ENCODE measurements around the gene GORAB. TPM values are rescaled to one million over a fixed set of nuclear protein-coding genes. Genes with fewer than 3 reads are reported as not detected.

Gene GORAB
- polyA plus RNA-seq, 1 donor from 2014 or later, result 17.8 TPM

DNA sequence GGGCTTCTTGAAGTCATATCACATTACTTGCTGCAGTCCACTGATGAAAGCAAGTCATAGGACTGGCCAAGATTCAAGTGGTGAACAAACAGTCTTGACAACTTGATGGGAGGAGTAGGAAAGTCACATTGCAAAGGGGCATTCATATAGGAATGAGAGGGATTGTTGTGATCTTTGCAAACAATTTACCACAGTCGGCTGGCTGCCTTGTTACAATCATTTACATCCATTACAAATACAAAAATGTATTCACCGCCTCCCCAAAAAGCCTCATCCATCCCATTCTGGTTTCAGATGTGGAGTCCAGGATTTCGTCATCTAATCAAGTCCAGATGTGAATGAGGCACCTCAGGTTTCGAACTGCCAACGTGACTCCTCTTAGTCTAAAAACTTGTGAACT lies 26.8 kb downstream of the GORAB start:
- TF ChIP-seq SMC3 (conservative IDR thresholded peaks at IDR 0.05; ENCODE audit: poor library complexity) (no peak), POLR2AphosphoS5 (IDR thresholded peaks at IDR 0.05) (no peak), EZH2 (IDR thresholded peaks at IDR 0.05; ENCODE audit: borderline replicate concordance, insufficient read depth, low read length, poor library complexity, severe bottlenecking) (no peak), TAF1 (IDR thresholded peaks at IDR 0.05; ENCODE audit: low read depth) (no peak), RAD21 (conservative IDR thresholded peaks at IDR 0.05) (no peak), MXI1 (conservative IDR thresholded peaks at IDR 0.05; ENCODE audit: poor library complexity, severe bottlenecking) (no peak), EP300 (conservative IDR thresholded peaks at IDR 0.05; ENCODE audit: poor library complexity, severe bottlenecking) (no peak)
- TF ChIP-seq, protein P1, sequence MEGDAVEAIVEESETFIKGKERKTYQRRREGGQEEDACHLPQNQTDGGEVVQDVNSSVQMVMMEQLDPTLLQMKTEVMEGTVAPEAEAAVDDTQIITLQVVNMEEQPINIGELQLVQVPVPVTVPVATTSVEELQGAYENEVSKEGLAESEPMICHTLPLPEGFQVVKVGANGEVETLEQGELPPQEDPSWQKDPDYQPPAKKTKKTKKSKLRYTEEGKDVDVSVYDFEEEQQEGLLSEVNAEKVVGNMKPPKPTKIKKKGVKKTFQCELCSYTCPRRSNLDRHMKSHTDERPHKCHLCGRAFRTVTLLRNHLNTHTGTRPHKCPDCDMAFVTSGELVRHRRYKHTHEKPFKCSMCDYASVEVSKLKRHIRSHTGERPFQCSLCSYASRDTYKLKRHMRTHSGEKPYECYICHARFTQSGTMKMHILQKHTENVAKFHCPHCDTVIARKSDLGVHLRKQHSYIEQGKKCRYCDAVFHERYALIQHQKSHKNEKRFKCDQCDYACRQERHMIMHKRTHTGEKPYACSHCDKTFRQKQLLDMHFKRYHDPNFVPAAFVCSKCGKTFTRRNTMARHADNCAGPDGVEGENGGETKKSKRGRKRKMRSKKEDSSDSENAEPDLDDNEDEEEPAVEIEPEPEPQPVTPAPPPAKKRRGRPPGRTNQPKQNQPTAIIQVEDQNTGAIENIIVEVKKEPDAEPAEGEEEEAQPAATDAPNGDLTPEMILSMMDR (IDR thresholded peaks at IDR 0.05; ENCODE audit: poor library complexity, severe bottlenecking), result no peak
- TF ChIP-seq, protein P2, sequence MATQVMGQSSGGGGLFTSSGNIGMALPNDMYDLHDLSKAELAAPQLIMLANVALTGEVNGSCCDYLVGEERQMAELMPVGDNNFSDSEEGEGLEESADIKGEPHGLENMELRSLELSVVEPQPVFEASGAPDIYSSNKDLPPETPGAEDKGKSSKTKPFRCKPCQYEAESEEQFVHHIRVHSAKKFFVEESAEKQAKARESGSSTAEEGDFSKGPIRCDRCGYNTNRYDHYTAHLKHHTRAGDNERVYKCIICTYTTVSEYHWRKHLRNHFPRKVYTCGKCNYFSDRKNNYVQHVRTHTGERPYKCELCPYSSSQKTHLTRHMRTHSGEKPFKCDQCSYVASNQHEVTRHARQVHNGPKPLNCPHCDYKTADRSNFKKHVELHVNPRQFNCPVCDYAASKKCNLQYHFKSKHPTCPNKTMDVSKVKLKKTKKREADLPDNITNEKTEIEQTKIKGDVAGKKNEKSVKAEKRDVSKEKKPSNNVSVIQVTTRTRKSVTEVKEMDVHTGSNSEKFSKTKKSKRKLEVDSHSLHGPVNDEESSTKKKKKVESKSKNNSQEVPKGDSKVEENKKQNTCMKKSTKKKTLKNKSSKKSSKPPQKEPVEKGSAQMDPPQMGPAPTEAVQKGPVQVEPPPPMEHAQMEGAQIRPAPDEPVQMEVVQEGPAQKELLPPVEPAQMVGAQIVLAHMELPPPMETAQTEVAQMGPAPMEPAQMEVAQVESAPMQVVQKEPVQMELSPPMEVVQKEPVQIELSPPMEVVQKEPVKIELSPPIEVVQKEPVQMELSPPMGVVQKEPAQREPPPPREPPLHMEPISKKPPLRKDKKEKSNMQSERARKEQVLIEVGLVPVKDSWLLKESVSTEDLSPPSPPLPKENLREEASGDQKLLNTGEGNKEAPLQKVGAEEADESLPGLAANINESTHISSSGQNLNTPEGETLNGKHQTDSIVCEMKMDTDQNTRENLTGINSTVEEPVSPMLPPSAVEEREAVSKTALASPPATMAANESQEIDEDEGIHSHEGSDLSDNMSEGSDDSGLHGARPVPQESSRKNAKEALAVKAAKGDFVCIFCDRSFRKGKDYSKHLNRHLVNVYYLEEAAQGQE (IDR thresholded peaks at IDR 0.05; ENCODE audit: borderline replicate concordance), result no peak
- Histone ChIP-seq H3K9ac (ENCODE audit: low read length) (no peak overlapping the region), H3K9me2 (ENCODE audit: insufficient read depth, low read length) (no peaks in the 10 kb centered on the region), H2AFZ (ENCODE audit: low read depth, low read length) (no peak overlapping the region), H4K20me1 (ENCODE audit: insufficient read depth) (no peaks in the 10 kb centered on the region), H3K27ac (ENCODE audit: low read length) (no peak overlapping the region), H3F3A (ENCODE audit: insufficient read depth, low read length, poor library complexity, severe bottlenecking) (no peaks in the 10 kb centered on the region), H3K4me3 (ENCODE audit: low read length) (no peak overlapping the region), H3K27me3 (ENCODE audit: insufficient read depth, low read depth, low read length) (no peaks in the 10 kb centered on the region), H3K9me3 (ENCODE audit: low read length) (no peaks in the 10 kb centered on the region), H3K36me3 (ENCODE audit: insufficient read depth, low read length) (no peaks in the 10 kb centered on the region), H3K4me2 (ENCODE audit: low read length) (no peak overlapping the region), H3K79me2 (replicated peaks; ENCODE audit: insufficient read depth, low read length) (no peaks in the 10 kb centered on the region)

DNA sequence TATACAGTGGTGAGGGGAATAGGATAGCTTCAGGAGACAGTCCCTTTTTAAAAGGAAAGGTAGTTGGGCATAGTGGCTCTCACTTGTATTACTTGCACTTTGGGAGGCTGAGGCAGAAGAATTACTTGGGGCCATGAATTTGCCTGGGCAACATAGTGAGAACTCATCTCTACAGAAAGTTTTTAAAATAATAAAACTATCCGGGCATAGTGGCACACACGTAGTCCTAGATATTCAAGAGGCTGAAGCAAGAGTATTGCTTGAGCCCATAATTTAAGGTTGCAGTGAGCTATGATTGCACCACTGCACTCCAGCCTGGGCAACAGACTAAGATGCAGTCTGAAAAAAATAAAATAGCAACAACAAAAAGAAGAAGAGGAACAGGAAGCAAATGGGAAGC lies 27.2 kb downstream of the GORAB start:
- Histone ChIP-seq H2AFZ (ENCODE audit: low read depth, low read length) (no peak overlapping the region), H4K20me1 (ENCODE audit: insufficient read depth) (no peaks in the 10 kb centered on the region), H3K4me2 (ENCODE audit: low read length) (no peak overlapping the region), H3K9me2 (ENCODE audit: insufficient read depth, low read length) (no peaks in the 10 kb centered on the region), H3K27ac (ENCODE audit: low read length) (no peak overlapping the region), H3K27me3 (ENCODE audit: insufficient read depth, low read depth, low read length) (no peaks in the 10 kb centered on the region), H3K9me3 (ENCODE audit: low read length) (no peaks in the 10 kb centered on the region), H3F3A (ENCODE audit: insufficient read depth, low read length, poor library complexity, severe bottlenecking) (no peaks in the 10 kb centered on the region), H3K79me2 (replicated peaks; ENCODE audit: insufficient read depth, low read length) (no peaks in the 10 kb centered on the region), H3K36me3 (ENCODE audit: insufficient read depth, low read length) (no peaks in the 10 kb centered on the region), H3K4me3 (ENCODE audit: low read length) (no peak overlapping the region), H3K9ac (ENCODE audit: low read length) (no peak overlapping the region)
- TF ChIP-seq RAD21 (conservative IDR thresholded peaks at IDR 0.05) (no peak), TAF1 (IDR thresholded peaks at IDR 0.05; ENCODE audit: low read depth) (no peak), MXI1 (conservative IDR thresholded peaks at IDR 0.05; ENCODE audit: poor library complexity, severe bottlenecking) (no peak), EP300 (conservative IDR thresholded peaks at IDR 0.05; ENCODE audit: poor library complexity, severe bottlenecking) (no peak), POLR2AphosphoS5 (IDR thresholded peaks at IDR 0.05) (no peak), EZH2 (IDR thresholded peaks at IDR 0.05; ENCODE audit: borderline replicate concordance, insufficient read depth, low read length, poor library complexity, severe bottlenecking) (no peak), SMC3 (conservative IDR thresholded peaks at IDR 0.05; ENCODE audit: poor library complexity) (no peak)
- TF ChIP-seq, protein P1 (IDR thresholded peaks at IDR 0.05; ENCODE audit: poor library complexity, severe bottlenecking), result no peak
- TF ChIP-seq, protein P2 (IDR thresholded peaks at IDR 0.05; ENCODE audit: borderline replicate concordance), result no peak
